Urinary bladder (tissue), 4 donors: ENCODE data around the gene RLBP1. TPM values are rescaled to one million over a fixed set of nuclear protein-coding genes. Genes with fewer than 3 reads are reported as not detected.

Experiments
- DNase-seq: peaks from one replicate; pipeline ENCODE4 v3.0.0-alpha.2; 2015; ENCODE audit errors: extremely low spot score
- H3K27ac ChIP-seq: one replicate; pipeline ENCODE4 v1.5.1; 2013; ENCODE audit warnings: low read depth, mild to moderate bottlenecking, moderate library complexity
- H3K36me3 ChIP-seq: one replicate; pipeline ENCODE4 v1.6.1; 2013; ENCODE audit warnings: mild to moderate bottlenecking, moderate library complexity; ENCODE audit not compliant: insufficient read depth
- H3K4me1 ChIP-seq: one replicate; pipeline ENCODE4 v1.6.1; 2013; ENCODE audit warnings: mild to moderate bottlenecking, moderate library complexity; ENCODE audit not compliant: insufficient read depth
- H3K4me3 ChIP-seq: one replicate; pipeline ENCODE4 v1.5.1; 2013; ENCODE audit warnings: low read depth, low read length
- WGBS: extraction: QIAGEN DNeasy Blood & Tissue Kit; methylation state at CpG from one replicate; pipeline ENCODE4 v1.1.7; 2013; 5-methylcytosine and 5-hydroxymethylcytosine counted together
- polyA plus RNA-seq: library from polyadenylated mRNA; stranded (reverse); fragments of 200-250 nt; gene quantifications from one replicate; pipeline ENCODE4 v1.2.3, GENCODE V29; 2013
- total RNA-seq: library from RNA; depleted of rRNA; stranded (reverse); fragments of >200 nt; gene quantifications from one replicate; pipeline ENCODE4 v1.2.3, GENCODE V29; 2014
- donor health status: healthy with polysubstance abuse.
- donor health status: healthy.

The RLBP1 gene
- total and polyA plus RNA-seq, 2 donors: not detected

- H3K4me1 ChIP-seq: no peaks in the 10 kb centered on the region
- DNase-seq: no peak
- 88% methylated on average over 8 of the region's 8 CpGs for WGBS
- H3K36me3 ChIP-seq: no peaks in the 10 kb centered on the region
- no peak overlapping the region for H3K4me3 ChIP-seq
- no peak overlapping the region for H3K27ac ChIP-seq
Measured at GRCh38 chr15:89218531-89218930, 2.8 kb downstream of the RLBP1 start.

GRCh38 chr15:89217686-89218376 lies 3.5 kb downstream of the RLBP1 start:
- Histone ChIP-seq H3K36me3 (no peaks in the 10 kb centered on the region), H3K4me3 (no peak overlapping the region), H3K4me1 (no peaks in the 10 kb centered on the region), H3K27ac (no peak overlapping the region)
- 65% methylated on average over 6 of the region's 6 CpGs for WGBS
- DNase-seq: no peak

- no peaks in the 10 kb centered on the region for H3K4me1 ChIP-seq
- WGBS: 91% methylated on average over 20 of the region's 20 CpGs
- H3K4me3 ChIP-seq: no peak overlapping the region
- no peak for DNase-seq
- no peaks in the 10 kb centered on the region for H3K36me3 ChIP-seq
- H3K27ac ChIP-seq: no peak overlapping the region
Measured at GRCh38 chr15:89217031-89217430, 4.3 kb downstream of the RLBP1 start.

- H3K4me1 ChIP-seq: no peaks in the 10 kb centered on the region
- H3K27ac ChIP-seq: no peak overlapping the region
- H3K4me3 ChIP-seq: no peak overlapping the region
- no peaks in the 10 kb centered on the region for H3K36me3 ChIP-seq
- no peak for DNase-seq
- WGBS: 82% methylated on average over 2 of the region's 2 CpGs
Measured at GRCh38 chr15:89215627-89216026, 5.8 kb downstream of the RLBP1 start.

- WGBS: 70% methylated on average over 5 of the region's 5 CpGs
- Histone ChIP-seq H3K27ac (no peak overlapping the region), H3K36me3 (no peaks in the 10 kb centered on the region), H3K4me1 (no peaks in the 10 kb centered on the region), H3K4me3 (no peak overlapping the region)
- no peak for DNase-seq
Measured at GRCh38 chr15:89211678-89212170, 9.7 kb downstream of the RLBP1 start.

GRCh38 chr15:89209057-89209456 lies 12.3 kb downstream of the RLBP1 start:
- DNase-seq: no peak
- H3K36me3 ChIP-seq: no peaks in the 10 kb centered on the region
- H3K27ac ChIP-seq: no peak overlapping the region
- no peak overlapping the region for H3K4me3 ChIP-seq
- H3K4me1 ChIP-seq: no peaks in the 10 kb centered on the region
- 84% methylated on average over 1 of the region's 1 CpG for WGBS

GRCh38 chr15:89208256-89208655 lies 13.1 kb downstream of the RLBP1 start:
- no peak for DNase-seq
- H3K27ac ChIP-seq: no peak overlapping the region
- no peaks in the 10 kb centered on the region for H3K36me3 ChIP-seq
- no peaks in the 10 kb centered on the region for H3K4me1 ChIP-seq
- H3K4me3 ChIP-seq: no peak overlapping the region

GRCh38 chr15:89206908-89207331 lies 14.5 kb downstream of the RLBP1 start:
- no peak for DNase-seq
- H3K27ac ChIP-seq: no peak overlapping the region
- no peaks in the 10 kb centered on the region for H3K4me1 ChIP-seq
- no peaks in the 10 kb centered on the region for H3K36me3 ChIP-seq
- no peak overlapping the region for H3K4me3 ChIP-seq
- 1% methylated on average over 14 of the region's 14 CpGs for WGBS

GRCh38 chr15:89205991-89206585 lies 15.3 kb downstream of the RLBP1 start:
- Histone ChIP-seq H3K27ac (no peak overlapping the region), H3K4me3 (no peak overlapping the region), H3K4me1 (no peaks in the 10 kb centered on the region), H3K36me3 (no peaks in the 10 kb centered on the region)
- no peak for DNase-seq
- 74% methylated on average over 14 of the region's 14 CpGs for WGBS

- 50% methylated on average over 2 of the region's 2 CpGs for WGBS
- H3K36me3 ChIP-seq: no peaks in the 10 kb centered on the region
- no peaks in the 10 kb centered on the region for H3K4me1 ChIP-seq
- H3K27ac ChIP-seq: no peak overlapping the region
- H3K4me3 ChIP-seq: no peak overlapping the region
- no peak for DNase-seq
Measured at GRCh38 chr15:89203705-89204273, 17.6 kb downstream of the RLBP1 start.

GRCh38 chr15:89201465-89202005 lies 19.8 kb downstream of the RLBP1 start:
- Histone ChIP-seq H3K36me3 (no peaks in the 10 kb centered on the region), H3K4me3 (no peak overlapping the region), H3K4me1 (no peaks in the 10 kb centered on the region), H3K27ac (no peak overlapping the region)
- DNase-seq: no peak
- 81% methylated on average over 20 of the region's 20 CpGs for WGBS

- H3K4me1 ChIP-seq: no peaks in the 10 kb centered on the region
- no peak overlapping the region for H3K27ac ChIP-seq
- 92% methylated on average over 12 of the region's 12 CpGs for WGBS
- no peaks in the 10 kb centered on the region for H3K36me3 ChIP-seq
- no peak for DNase-seq
- H3K4me3 ChIP-seq: no peak overlapping the region
Measured at GRCh38 chr15:89200182-89200581, 21.2 kb downstream of the RLBP1 start.

- 67% methylated on average over 6 of the region's 6 CpGs for WGBS
- no peak overlapping the region for H3K27ac ChIP-seq
- H3K4me1 ChIP-seq: no peaks in the 10 kb centered on the region
- no peak for DNase-seq
- H3K4me3 ChIP-seq: no peak overlapping the region
- H3K36me3 ChIP-seq: peaks cover 2% of the 10 kb centered on the region
Measured at GRCh38 chr15:89199746-89200145, 21.6 kb downstream of the RLBP1 start.

- no peaks in the 10 kb centered on the region for H3K4me1 ChIP-seq
- WGBS: 73% methylated on average over 3 of the region's 3 CpGs
- H3K4me3 ChIP-seq: no peak overlapping the region
- no peak for DNase-seq
- H3K27ac ChIP-seq: no peak overlapping the region
- H3K36me3 ChIP-seq: peaks cover 4% of the 10 kb centered on the region
Measured at GRCh38 chr15:89198934-89199333, 22.4 kb downstream of the RLBP1 start.
